GM19193 (cell line): ENCODE results near the gene GPR4.

Experiments used
- POLR2A ChIP-seq: IDR thresholded peaks from 4 replicates; pipeline ENCODE4 v1.6.1; 2011; ENCODE audit not compliant: insufficient read depth, insufficient read length; ENCODE audit errors: extremely low read depth

The GPR4 gene

DNA sequence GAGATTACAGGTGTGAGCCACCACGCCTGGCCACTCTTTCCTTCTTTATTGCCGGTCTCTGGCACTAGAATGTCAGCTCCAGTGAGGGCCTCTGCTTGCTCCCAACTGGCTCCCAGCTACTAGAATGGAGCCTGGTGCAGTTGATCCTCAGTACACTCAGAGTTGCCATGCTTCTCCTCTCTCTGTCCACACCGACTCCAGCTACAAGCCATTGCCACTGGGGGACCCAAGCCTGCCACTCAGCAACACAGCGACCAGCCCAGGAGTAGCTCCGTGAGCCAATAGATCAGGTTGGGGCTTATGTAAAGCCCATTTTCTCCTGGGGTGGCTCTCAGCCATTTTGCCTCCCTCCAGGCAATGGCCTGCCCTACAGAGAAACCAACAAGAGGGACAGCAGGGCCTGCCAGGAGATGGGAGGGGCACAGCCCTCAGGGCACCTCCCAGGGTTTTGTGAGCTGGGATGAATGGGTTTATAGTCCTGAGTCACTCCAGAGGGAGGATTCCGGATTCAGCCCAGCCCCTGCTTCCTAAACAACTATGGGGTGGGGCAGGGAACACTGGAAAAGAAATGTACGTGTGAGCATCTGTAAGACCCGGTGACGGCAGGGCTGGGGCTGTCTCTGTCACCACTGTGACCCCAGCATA lies 53.9 kb downstream of the GPR4 start:
- no peak for TF ChIP-seq POLR2A

GRCh38 chr19:45547211-45547770 lies 54.7 kb downstream of the GPR4 start:
- TF ChIP-seq POLR2A = no peak

DNA sequence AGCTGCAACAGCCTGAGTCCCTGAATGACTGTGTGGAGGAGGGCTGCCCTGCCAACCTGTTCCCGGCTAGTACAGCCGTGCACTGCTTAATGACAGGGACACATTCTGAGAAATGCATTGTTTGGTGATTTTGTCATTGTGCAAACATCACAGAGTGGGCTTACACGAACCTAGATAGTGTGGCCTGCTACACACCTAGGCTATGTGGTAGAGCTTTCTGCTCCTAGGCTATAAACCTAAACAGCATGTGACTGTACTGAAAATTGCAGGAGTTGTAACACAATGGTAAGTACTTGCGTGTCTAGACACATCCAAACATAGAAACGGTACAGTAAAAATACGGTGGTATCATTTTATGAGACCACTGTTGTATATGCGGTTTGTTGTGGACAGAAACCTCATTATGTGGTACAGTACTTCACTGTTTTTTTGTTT lies 59.8 kb downstream of the GPR4 start:
- no peak for TF ChIP-seq POLR2A
